ENCODE data around the gene ATF4.

The ATF4 gene

DNA sequence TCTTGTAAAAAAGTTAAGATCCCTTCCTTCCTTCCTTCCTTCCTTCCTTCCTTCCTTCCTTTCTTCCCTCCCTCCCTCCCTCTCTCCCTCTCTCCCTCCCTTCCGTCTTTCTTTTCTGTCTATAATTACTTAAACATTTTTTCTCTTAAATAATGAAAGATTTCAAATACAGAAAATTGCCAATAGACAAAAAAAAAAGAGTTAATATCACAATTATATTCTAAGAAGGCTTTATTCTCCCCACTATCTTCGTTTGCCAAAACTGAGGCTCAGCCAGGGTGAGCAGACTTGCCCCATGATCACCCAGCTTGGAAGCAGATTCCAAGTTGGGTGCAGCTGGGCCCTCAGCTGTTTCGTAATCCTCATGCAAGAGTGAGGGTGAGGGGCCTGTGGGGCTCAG, 49.9 kb downstream of the ATF4 start:
- Histone ChIP-seq H3K36me3 (ENCODE audit: control insufficient read depth, insufficient read depth, low read length) (no peaks in the 10 kb centered on the region), H3K9me3 (ENCODE audit: control insufficient read depth, insufficient read depth, low read length) (no peaks in the 10 kb centered on the region), H3K4me3 (ENCODE audit: low read depth, low read length) (no peak overlapping the region), H3K9ac (ENCODE audit: low read depth, low read length) (no peak overlapping the region), H3K4me1 (ENCODE audit: control insufficient read depth, insufficient read depth, low read length) (no peaks in the 10 kb centered on the region), H3K27me3 (ENCODE audit: control insufficient read depth, insufficient read depth, low read length) (no peaks in the 10 kb centered on the region)

DNA sequence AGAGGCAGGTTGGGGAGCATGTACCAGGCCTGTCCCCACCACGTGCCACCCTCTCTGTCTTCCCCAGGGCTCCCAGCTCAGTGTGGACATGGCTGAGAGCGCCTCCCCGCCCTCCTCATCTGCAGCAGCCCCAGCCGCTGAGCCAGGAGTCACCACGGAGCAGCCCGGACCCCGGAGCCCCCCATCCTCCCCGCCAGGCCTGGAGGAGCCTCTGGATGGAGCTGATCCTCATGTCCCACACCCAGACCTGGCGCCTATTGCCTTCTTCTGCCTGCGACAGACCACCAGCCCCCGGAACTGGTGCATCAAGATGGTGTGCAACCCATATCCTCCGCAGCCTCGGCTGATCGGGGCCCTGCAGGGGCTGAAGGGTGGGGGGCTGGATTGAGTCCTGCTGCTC, 50.3 kb downstream of the ATF4 start, which contains the start of gene CACNA1I:
Gene CACNA1I, plus strand, starts transcription at position 89 of the 400 bp plus-strand sequence. Its CDS starts 0 bp downstream, at position 89.
- no peaks in the 10 kb centered on the region for H3K9me3 ChIP-seq (ENCODE audit: control insufficient read depth, insufficient read depth, low read length)
- no peaks in the 10 kb centered on the region for H3K27me3 ChIP-seq (ENCODE audit: control insufficient read depth, insufficient read depth, low read length)
- no peak within 1 kb of the TSS for H3K4me3 ChIP-seq (ENCODE audit: low read depth, low read length)
- no peaks in the 10 kb centered on the region for H3K4me1 ChIP-seq (ENCODE audit: control insufficient read depth, insufficient read depth, low read length)
- H3K9ac ChIP-seq (ENCODE audit: low read depth, low read length), result no peak within 1 kb of the TSS
- H3K36me3 ChIP-seq (ENCODE audit: control insufficient read depth, insufficient read depth, low read length), result no peaks in the 10 kb centered on the region

DNA sequence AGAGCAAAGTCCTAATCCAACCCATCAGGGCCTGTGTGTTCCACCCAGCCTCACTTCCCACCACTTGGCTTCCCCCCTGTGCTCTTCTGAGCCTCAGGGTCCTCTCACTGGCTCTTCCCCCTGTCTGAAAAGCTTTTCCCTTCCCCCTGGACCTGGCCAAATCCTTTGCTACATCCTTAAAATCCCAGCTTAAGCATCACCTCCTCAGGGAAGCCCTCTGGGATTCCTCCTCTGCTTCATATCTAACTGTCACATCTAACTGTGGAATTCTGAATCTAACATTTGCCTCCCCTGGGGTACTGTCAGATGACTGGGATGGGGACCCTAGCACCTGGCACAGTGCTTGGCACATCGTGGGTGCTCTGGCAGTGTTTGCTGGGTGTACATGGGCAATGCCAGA, 51.2 kb downstream of the ATF4 start:
- Histone ChIP-seq H3K9me3 (ENCODE audit: control insufficient read depth, insufficient read depth, low read length) (no peaks in the 10 kb centered on the region), H3K9ac (ENCODE audit: low read depth, low read length) (no peak overlapping the region), H3K4me3 (ENCODE audit: low read depth, low read length) (no peak overlapping the region), H3K4me1 (ENCODE audit: control insufficient read depth, insufficient read depth, low read length) (no peaks in the 10 kb centered on the region), H3K36me3 (ENCODE audit: control insufficient read depth, insufficient read depth, low read length) (no peaks in the 10 kb centered on the region), H3K27me3 (ENCODE audit: control insufficient read depth, insufficient read depth, low read length) (no peaks in the 10 kb centered on the region)
